ENCODE results near the gene VPREB3.
A peak's percentile ranks its signal among the peaks of the same experiment; 100 is the strongest.

VPREB3 gene

GRCh38 chr22:23772649-23773473, 18.6 kb upstream of the VPREB3 start, which contains the start of gene MMP11:
Gene MMP11, plus strand, starts transcription at chr22:23772849. Its CDS starts 22 bp downstream, at chr22:23772871.
- H3K4me3 ChIP-seq (ENCODE audit: low read depth, low read length): peak within 1 kb of the TSS; percentile 28
- peak; percentile 58 for DNase-seq (ENCODE audit: low read depth)

DNA sequence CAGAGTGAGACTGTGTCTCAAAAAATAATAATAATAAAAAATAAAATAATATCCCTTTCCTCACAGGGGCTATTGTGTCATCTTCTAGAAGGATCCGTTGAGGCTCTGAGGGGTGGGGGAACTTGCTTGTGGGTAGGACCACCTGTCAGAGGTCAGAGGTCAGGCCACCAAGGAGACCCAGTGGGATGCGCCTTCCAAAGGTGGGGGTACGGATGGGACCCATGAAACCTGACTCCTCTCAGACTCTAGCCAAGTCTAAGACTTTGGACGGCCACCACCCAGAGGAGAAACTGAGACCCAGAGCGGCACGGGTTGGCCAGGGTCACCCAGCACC, 18.1 kb upstream of the VPREB3 start:
- no peak for DNase-seq (ENCODE audit: low read depth)
- peak overlapping the region; percentile 28 for H3K4me3 ChIP-seq (ENCODE audit: low read depth, low read length)
- no peak for TF ChIP-seq CTCF (IDR thresholded peaks at IDR 0.05; ENCODE audit: insufficient read depth, low read depth, low read length, missing control alignments)

More at GRCh38 chr22:23772649-23773473, 18.6 kb upstream of the VPREB3 start, which contains the start of gene MMP11:
- no peak for TF ChIP-seq CTCF (IDR thresholded peaks at IDR 0.05; ENCODE audit: insufficient read depth, low read depth, low read length, missing control alignments)

DNA sequence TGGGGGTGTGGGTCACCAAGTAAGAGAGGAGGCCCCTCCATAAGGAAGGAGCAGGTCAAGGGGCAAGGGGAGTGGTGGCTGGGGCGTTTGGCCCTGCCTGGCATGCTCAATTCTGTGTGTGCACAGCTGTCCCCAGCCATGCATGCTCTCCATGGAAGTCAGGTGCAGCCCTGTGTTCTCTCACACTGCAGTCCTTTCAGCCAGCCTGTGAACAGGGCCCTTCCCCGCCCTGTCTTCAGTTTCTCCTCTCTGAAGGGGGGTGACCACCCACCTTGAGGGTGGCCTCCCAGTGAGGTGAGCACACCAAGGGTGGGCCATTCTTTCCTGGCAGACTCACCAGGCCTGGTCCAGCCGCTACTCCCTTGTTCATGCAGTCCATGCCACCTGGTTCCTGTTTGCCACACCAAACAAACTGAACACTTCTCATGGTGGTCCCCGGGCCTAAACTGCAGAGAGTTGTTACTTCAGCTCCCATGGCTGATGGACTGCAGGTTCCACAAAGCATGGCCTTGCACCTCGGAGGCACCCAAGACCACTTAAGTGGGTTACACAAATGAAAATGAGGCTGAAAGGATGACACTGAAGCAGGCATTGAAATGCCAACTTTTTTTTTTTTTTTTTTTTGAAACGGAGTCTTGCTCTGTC, 15.2 kb upstream of the VPREB3 start:
- TF ChIP-seq CTCF (IDR thresholded peaks at IDR 0.05; ENCODE audit: insufficient read depth, low read depth, low read length, missing control alignments): no peak
- H3K4me3 ChIP-seq (ENCODE audit: low read depth, low read length): no peak overlapping the region
- DNase-seq (ENCODE audit: low read depth): no peak

GRCh38 chr22:23767673-23768548, 13.7 kb upstream of the VPREB3 start, which contains the start of gene CHCHD10:
Gene CHCHD10, minus strand, starts transcription at chr22:23767972. Its CDS starts 98 bp downstream, at chr22:23767874.
- TF ChIP-seq CTCF (IDR thresholded peaks at IDR 0.05; ENCODE audit: insufficient read depth, low read depth, low read length, missing control alignments): peak; percentile 70
- peak within 1 kb of the TSS; percentile 88 for H3K4me3 ChIP-seq (ENCODE audit: low read depth, low read length)
- peak; percentile 84 for DNase-seq (ENCODE audit: low read depth)

DNA sequence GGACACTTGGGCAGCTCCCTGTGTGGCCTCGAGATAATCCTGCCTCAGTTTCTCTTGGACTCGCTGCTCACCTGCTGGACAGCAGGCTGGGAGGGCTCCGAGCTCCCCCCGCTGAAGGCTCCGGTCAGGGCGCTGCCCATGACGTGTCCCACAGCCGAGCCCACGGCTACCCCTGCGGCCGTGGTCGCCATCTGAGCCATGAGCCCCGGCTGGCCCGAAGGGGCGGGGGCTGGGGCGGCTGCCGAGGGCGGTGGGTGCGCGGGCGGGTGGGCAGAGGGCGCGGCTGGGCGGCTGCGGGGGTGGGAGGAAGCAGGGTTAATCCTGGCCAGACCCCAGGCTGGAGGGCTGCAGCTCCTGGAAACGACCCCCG, 13.1 kb upstream of the VPREB3 start:
- no peak for DNase-seq (ENCODE audit: low read depth)
- H3K4me3 ChIP-seq (ENCODE audit: low read depth, low read length): peak overlapping the region; percentile 88

More for the DNA sequence above, 13.1 kb upstream of the VPREB3 start:
- no peak for TF ChIP-seq CTCF (IDR thresholded peaks at IDR 0.05; ENCODE audit: insufficient read depth, low read depth, low read length, missing control alignments)
